ENCODE data around the gene FIGNL2.

DNA sequence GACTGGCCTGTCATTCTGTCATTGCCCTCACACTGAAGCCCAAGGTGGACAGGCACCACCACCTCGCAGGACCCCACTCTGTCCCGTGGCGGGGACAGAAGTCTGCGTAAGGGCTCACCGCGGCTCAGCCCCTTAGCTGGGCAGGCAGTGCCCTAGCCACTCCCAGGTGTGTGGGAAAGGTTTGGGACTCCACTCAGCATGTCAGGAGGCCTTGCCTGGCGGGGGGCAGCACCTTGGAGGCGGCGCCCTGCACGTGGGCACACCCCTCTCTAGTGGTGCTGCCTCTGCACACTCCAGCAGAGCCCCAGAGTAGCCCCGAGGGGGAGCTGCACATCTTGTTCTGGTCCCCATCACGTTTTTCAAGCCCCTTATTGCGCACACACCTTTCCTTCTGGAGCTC, 35.6 kb downstream of the FIGNL2 start:
- TF ChIP-seq CTCF (IDR thresholded peaks at IDR 0.05), result no peak
- no peak for TF ChIP-seq EZH2 (IDR thresholded peaks at IDR 0.05)
